ENCODE measurements around the gene GLYATL3. TPM values are rescaled to one million over a fixed set of nuclear protein-coding genes. Genes with fewer than 3 reads are reported as not detected.
A peak's percentile ranks its signal among the peaks of the same experiment; 100 is the strongest.

The GLYATL3 gene
- total RNA-seq, 1 donor from 2014 or later: not detected

GRCh38 chr6:49514571-49515484, 15.1 kb downstream of the GLYATL3 start:
- no peak for DNase-seq (ENCODE audit: low read depth, low spot score)

- DNase-seq (ENCODE audit: low read depth, low spot score): no peak
Observed at GRCh38 chr6:49515485-49516146, 15.9 kb downstream of the GLYATL3 start.

GRCh38 chr6:49516147-49516505, 16.4 kb downstream of the GLYATL3 start:
- no peak for DNase-seq (ENCODE audit: low read depth, low spot score)

- DNase-seq (ENCODE audit: low read depth, low spot score): no peak
Observed at GRCh38 chr6:49517919-49518318, 18.2 kb downstream of the GLYATL3 start.

GRCh38 chr6:49519660-49520059, 19.9 kb downstream of the GLYATL3 start:
- DNase-seq (ENCODE audit: low read depth, low spot score): no peak

GRCh38 chr6:49522710-49523593, 23.2 kb downstream of the GLYATL3 start:
- no peak for DNase-seq (ENCODE audit: low read depth, low spot score)

- no peak for DNase-seq (ENCODE audit: low read depth, low spot score)
Observed at GRCh38 chr6:49523901-49524300, 24.2 kb downstream of the GLYATL3 start.

GRCh38 chr6:49524541-49524940, 24.8 kb downstream of the GLYATL3 start:
- DNase-seq (ENCODE audit: low read depth, low spot score): no peak

GRCh38 chr6:49526598-49526997, 26.9 kb downstream of the GLYATL3 start:
- no peak for DNase-seq (ENCODE audit: low read depth, low spot score)

- DNase-seq (ENCODE audit: low read depth, low spot score): no peak
Observed at GRCh38 chr6:49527320-49527719, 27.6 kb downstream of the GLYATL3 start.

GRCh38 chr6:49528571-49528970, 28.8 kb downstream of the GLYATL3 start:
- DNase-seq (ENCODE audit: low read depth, low spot score): no peak

- no peak for DNase-seq (ENCODE audit: low read depth, low spot score)
Observed at GRCh38 chr6:49530141-49530776, 30.5 kb downstream of the GLYATL3 start.

- DNase-seq (ENCODE audit: low read depth, low spot score): peak; percentile 35
Observed at GRCh38 chr6:49531774-49532569, 32.2 kb downstream of the GLYATL3 start.

- DNase-seq (ENCODE audit: low read depth, low spot score): no peak
Observed at GRCh38 chr6:49535795-49536194, 36.1 kb downstream of the GLYATL3 start.

- DNase-seq (ENCODE audit: low read depth, low spot score): no peak
Observed at GRCh38 chr6:49539102-49539501, 39.4 kb downstream of the GLYATL3 start.

- DNase-seq (ENCODE audit: low read depth, low spot score): no peak
Observed at GRCh38 chr6:49540614-49541013, 40.9 kb downstream of the GLYATL3 start.

GRCh38 chr6:49541210-49541724, 41.5 kb downstream of the GLYATL3 start:
- DNase-seq (ENCODE audit: low read depth, low spot score): no peak

GRCh38 chr6:49541936-49542335, 42.2 kb downstream of the GLYATL3 start:
- DNase-seq (ENCODE audit: low read depth, low spot score): no peak

GRCh38 chr6:49543087-49543858, 43.5 kb downstream of the GLYATL3 start:
- DNase-seq (ENCODE audit: low read depth, low spot score): no peak

All from pulmonary artery endothelial cell (primary cell).